ENCODE data around the gene DLK1.

Gene DLK1

GRCh38 chr14:100701314-100701713, 25.4 kb upstream of the DLK1 start:
- no peaks in the 10 kb centered on the region for H3K9me3 ChIP-seq (ENCODE audit: control insufficient read depth, low read length)
- no peak overlapping the region for H3K9ac ChIP-seq

GRCh38 chr14:100702590-100702989, 24.1 kb upstream of the DLK1 start:
- Histone ChIP-seq H3K9ac (no peak overlapping the region), H3K4me2 (ENCODE audit: low read length) (no peak overlapping the region), H2AFZ (no peak overlapping the region), H3K4me3 (ENCODE audit: low read depth, low read length) (no peak overlapping the region), H3K27ac (no peak overlapping the region), H3K4me1 (no peaks in the 10 kb centered on the region), H3K27me3 (ENCODE audit: control insufficient read depth, insufficient read depth, low read length) (no peaks in the 10 kb centered on the region), H3K36me3 (ENCODE audit: control insufficient read depth, insufficient read depth, low read length) (no peaks in the 10 kb centered on the region), H3K79me2 (no peaks in the 10 kb centered on the region), H3K9me3 (ENCODE audit: control insufficient read depth, low read length) (no peaks in the 10 kb centered on the region)
- TF ChIP-seq CTCF (IDR thresholded peaks at IDR 0.05), result no peak

More at GRCh38 chr14:100701314-100701713, 25.4 kb upstream of the DLK1 start:
- no peaks in the 10 kb centered on the region for H3K27me3 ChIP-seq (ENCODE audit: control insufficient read depth, insufficient read depth, low read length)
- TF ChIP-seq CTCF (IDR thresholded peaks at IDR 0.05), result no peak
- H2AFZ ChIP-seq, result no peak overlapping the region
- no peak overlapping the region for H3K4me2 ChIP-seq (ENCODE audit: low read length)
- H3K4me1 ChIP-seq, result no peaks in the 10 kb centered on the region
- no peaks in the 10 kb centered on the region for H3K36me3 ChIP-seq (ENCODE audit: control insufficient read depth, insufficient read depth, low read length)
- no peak overlapping the region for H3K27ac ChIP-seq
- no peak overlapping the region for H3K4me3 ChIP-seq (ENCODE audit: low read depth, low read length)
- no peaks in the 10 kb centered on the region for H3K79me2 ChIP-seq

GRCh38 chr14:100703386-100704220, 23.1 kb upstream of the DLK1 start:
- no peak for TF ChIP-seq CTCF (IDR thresholded peaks at IDR 0.05)
- H2AFZ ChIP-seq, result no peak overlapping the region
- H3K9ac ChIP-seq, result no peak overlapping the region
- H3K27ac ChIP-seq, result no peak overlapping the region
- no peaks in the 10 kb centered on the region for H3K36me3 ChIP-seq (ENCODE audit: control insufficient read depth, insufficient read depth, low read length)
- no peaks in the 10 kb centered on the region for H3K9me3 ChIP-seq (ENCODE audit: control insufficient read depth, low read length)
- no peaks in the 10 kb centered on the region for H3K27me3 ChIP-seq (ENCODE audit: control insufficient read depth, insufficient read depth, low read length)
- no peak overlapping the region for H3K4me2 ChIP-seq (ENCODE audit: low read length)
- H3K4me1 ChIP-seq, result no peaks in the 10 kb centered on the region
- H3K4me3 ChIP-seq (ENCODE audit: low read depth, low read length), result no peak overlapping the region
- H3K79me2 ChIP-seq, result no peaks in the 10 kb centered on the region

GRCh38 chr14:100706200-100706599, 20.5 kb upstream of the DLK1 start:
- no peak overlapping the region for H3K9ac ChIP-seq
- H3K36me3 ChIP-seq (ENCODE audit: control insufficient read depth, insufficient read depth, low read length), result no peaks in the 10 kb centered on the region
- H3K4me3 ChIP-seq (ENCODE audit: low read depth, low read length), result no peak overlapping the region
- H3K9me3 ChIP-seq (ENCODE audit: control insufficient read depth, low read length), result no peaks in the 10 kb centered on the region
- H3K4me2 ChIP-seq (ENCODE audit: low read length), result no peak overlapping the region
- no peak for TF ChIP-seq CTCF (IDR thresholded peaks at IDR 0.05)
- no peaks in the 10 kb centered on the region for H3K27me3 ChIP-seq (ENCODE audit: control insufficient read depth, insufficient read depth, low read length)
- no peak overlapping the region for H3K27ac ChIP-seq
- H2AFZ ChIP-seq, result no peak overlapping the region
- H3K4me1 ChIP-seq, result no peaks in the 10 kb centered on the region
- no peaks in the 10 kb centered on the region for H3K79me2 ChIP-seq

- Histone ChIP-seq H3K4me2 (ENCODE audit: low read length) (no peak overlapping the region), H3K36me3 (ENCODE audit: control insufficient read depth, insufficient read depth, low read length) (no peaks in the 10 kb centered on the region), H3K27ac (no peak overlapping the region), H3K4me3 (ENCODE audit: low read depth, low read length) (no peak overlapping the region), H3K9ac (no peak overlapping the region), H2AFZ (no peak overlapping the region), H3K27me3 (ENCODE audit: control insufficient read depth, insufficient read depth, low read length) (no peaks in the 10 kb centered on the region), H3K4me1 (no peaks in the 10 kb centered on the region), H3K79me2 (no peaks in the 10 kb centered on the region), H3K9me3 (ENCODE audit: control insufficient read depth, low read length) (no peaks in the 10 kb centered on the region)
- no peak for TF ChIP-seq CTCF (IDR thresholded peaks at IDR 0.05)
Observed at GRCh38 chr14:100706860-100707259, 19.8 kb upstream of the DLK1 start.
